KOPT-K1 (cell line): ENCODE data around the gene TAS2R50.

Experiments used
- H3K27ac ChIP-seq: fragments of 200-600 bp; sonication (generic); 2 replicates; pipeline ENCODE4 v1.5.1; 2016; ENCODE audit warnings: antibody characterized with exemption, mild to moderate bottlenecking, low read depth, low read length; ENCODE audit not compliant: poor library complexity, severe bottlenecking
- H3K36me3 ChIP-seq: fragments of 200-600 bp; sonication (generic); 2 replicates; pipeline ENCODE4 v1.5.1; 2017; ENCODE audit warnings: antibody characterized with exemption, mild to moderate bottlenecking, low read length, moderate library complexity; ENCODE audit not compliant: insufficient read depth
- H3K9me3 ChIP-seq: fragments of 200-600 bp; sonication (generic); 2 replicates; pipeline ENCODE4 v1.5.1; 2017; ENCODE audit warnings: antibody characterized with exemption, low read length, mild to moderate bottlenecking; ENCODE audit not compliant: insufficient read depth, poor library complexity, severe bottlenecking

TAS2R50 gene

DNA sequence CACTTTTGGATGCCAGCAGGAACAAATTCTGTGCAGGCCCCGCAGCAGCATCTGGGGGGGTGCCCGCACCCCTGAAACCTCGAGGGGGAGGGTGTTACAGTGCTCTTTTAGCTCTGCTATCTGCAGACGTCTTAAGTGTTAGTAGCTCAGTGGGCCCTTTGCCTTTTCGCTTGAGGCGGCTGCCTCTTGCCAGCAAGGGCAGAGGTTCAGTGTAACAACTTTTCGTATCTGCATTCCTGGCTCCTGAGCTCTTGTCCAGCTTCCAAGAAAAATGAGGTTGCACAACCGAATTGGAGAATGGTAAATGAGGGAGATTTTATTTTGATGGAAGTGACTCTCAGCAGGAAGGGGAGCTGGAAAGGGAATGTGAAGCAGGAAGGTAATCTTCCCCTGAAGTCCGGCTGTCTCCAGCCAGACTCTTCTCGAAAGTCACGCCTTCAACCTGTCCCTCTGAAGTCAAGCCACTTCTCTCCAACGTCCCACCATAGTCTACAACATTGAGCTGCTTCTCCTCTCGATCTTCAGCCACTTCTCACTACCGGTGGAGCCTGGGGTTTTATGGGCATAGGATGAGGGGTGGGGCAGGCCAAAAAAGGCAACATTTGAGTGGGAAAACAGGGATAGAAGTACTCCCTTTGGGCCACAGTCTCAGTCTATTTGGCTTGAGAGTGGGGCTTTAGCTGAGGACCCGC, 17.8 kb downstream of the TAS2R50 start:
- no peak overlapping the region for H3K27ac ChIP-seq

DNA sequence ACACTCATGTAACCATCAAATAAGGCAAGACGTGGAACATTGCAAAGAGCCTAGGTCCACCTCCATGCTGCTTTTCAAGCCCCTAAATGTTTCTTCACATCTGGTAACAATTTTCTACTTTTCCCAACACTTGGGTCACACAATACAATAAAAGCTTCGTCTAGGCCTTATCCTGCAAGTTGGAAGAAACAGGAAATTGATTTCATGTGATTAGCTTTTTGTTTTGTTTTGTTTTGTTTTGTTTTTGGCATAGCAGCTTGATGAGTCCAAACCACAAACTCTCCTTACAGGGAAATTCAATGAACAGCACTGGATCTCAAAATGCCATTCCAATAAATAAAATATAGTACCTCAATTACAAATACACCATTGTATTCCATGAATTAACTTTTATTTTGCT, 19.3 kb downstream of the TAS2R50 start:
- Histone ChIP-seq H3K27ac (no peak overlapping the region), H3K9me3 (no peaks in the 10 kb centered on the region), H3K36me3 (no peaks in the 10 kb centered on the region)

More for the DNA sequence above, 17.8 kb downstream of the TAS2R50 start:
- Histone ChIP-seq H3K36me3 (no peaks in the 10 kb centered on the region), H3K9me3 (no peaks in the 10 kb centered on the region)

DNA sequence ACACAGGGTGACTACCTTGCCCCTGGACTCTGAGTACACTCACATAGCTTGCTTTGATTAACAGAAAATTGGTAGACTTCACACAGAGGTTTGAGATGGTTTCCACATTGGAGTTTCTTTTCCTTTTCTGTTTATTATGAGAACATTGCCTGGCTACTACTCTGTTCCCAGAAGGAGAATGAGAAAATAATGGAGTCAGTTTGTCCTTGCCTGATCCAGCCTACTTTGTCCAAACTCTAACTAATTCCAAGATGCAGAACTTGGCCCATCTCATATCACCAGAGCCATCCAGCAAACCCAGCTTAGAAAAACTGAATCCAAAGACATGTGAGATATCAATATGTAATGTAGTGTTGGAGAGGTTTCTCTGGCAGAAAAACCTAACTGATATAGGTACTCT, 20.4 kb downstream of the TAS2R50 start:
- H3K9me3 ChIP-seq: no peaks in the 10 kb centered on the region
- no peak overlapping the region for H3K27ac ChIP-seq
- no peaks in the 10 kb centered on the region for H3K36me3 ChIP-seq

DNA sequence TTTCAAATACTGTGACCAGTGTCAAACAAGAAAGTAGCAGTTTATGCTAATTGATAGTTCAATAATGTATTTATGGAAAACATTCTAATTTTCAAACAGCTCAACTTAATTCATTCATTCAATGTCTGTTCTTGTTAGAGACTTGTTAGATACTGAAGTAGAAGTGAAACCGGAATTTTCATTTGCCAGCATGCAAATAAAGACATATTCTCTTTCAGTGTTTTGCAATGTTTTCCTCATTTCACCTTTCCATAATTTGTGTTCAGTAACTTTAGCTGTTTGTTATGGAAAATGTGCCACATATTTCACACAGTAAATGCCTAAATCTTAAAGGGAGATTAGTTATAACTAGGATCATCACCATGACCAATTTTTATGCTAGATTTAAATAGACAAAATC, 21.2 kb downstream of the TAS2R50 start:
- H3K36me3 ChIP-seq: no peaks in the 10 kb centered on the region
- H3K27ac ChIP-seq: no peak overlapping the region
- no peaks in the 10 kb centered on the region for H3K9me3 ChIP-seq

DNA sequence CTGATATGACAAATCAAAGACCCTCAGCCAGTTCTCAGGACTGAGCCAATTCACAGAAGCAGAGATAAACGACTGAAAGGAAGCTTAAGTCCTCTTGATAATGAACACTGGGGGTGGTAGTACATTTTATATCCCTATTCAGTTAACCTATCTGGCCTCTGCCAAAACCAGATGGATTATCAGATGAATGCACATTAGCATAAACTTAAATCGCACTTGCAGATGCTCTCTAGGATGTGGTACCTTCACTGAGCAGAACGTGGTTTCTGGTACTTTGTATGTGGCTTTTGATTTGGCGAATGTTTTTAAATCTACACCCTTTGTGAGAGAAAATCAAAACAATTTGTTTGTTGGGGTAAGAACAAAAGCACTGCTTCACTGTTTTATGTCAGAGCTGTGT, 26.5 kb downstream of the TAS2R50 start:
- no peaks in the 10 kb centered on the region for H3K36me3 ChIP-seq
- H3K9me3 ChIP-seq: peaks cover 9% of the 10 kb centered on the region
- H3K27ac ChIP-seq: no peak overlapping the region

DNA sequence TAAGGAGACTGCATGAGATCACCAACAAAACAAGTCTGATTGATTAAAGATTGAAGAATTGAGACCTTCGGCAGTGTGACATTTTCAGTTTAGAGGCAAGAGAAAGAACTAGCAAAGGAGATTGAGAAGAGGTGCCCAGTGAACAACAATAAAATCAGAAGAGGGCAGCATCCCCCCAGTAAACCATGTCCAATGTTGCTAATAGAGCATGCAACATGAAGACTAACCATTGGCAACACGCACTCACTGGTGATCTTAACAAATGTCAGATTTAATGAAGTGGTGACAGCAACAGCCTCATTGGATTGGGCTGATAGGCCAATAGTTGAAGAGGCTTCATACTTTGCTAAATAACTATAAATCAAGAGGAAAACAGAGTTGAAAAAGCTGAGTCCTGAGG, 26.9 kb downstream of the TAS2R50 start:
- Histone ChIP-seq H3K9me3 (peaks cover 13% of the 10 kb centered on the region), H3K36me3 (no peaks in the 10 kb centered on the region), H3K27ac (no peak overlapping the region)

DNA sequence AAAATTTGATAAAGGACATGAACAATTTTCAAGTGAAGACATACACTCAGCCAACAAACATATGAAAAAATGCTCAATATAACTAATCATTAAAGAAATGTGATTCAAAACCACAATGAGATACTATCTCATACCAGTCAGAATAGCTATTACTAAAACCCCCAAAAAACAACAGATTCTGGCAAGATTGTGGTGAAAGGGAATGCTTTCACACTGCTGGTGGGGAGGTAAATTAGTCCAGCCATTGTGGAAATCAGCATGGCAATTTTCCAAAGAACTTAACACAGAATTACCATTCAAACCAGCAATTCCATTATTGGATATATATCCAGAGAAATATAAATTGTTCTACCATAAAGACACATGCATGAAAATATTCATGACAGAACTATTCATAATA, 29.0 kb downstream of the TAS2R50 start:
- peaks cover 25% of the 10 kb centered on the region for H3K9me3 ChIP-seq
- no peaks in the 10 kb centered on the region for H3K36me3 ChIP-seq
- H3K27ac ChIP-seq: no peak overlapping the region

DNA sequence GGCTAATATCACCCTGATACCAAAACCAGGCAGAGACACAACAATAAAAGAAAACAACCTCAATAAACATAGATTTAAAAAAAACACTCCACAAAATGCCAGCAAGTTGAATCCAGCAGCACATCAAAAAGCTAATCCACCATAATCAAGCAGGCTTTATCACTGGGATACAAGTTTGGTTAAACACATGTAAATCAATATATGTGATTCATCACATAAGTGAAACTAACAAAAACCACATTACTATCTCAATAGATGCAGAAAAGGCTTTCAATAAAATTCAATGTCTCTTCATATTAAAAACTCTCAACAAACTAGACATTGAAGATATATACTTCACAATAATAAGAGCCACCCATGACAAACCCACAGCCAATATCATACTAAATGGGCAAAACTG, 30.6 kb downstream of the TAS2R50 start:
- Histone ChIP-seq H3K9me3 (peaks cover 25% of the 10 kb centered on the region), H3K27ac (no peak overlapping the region), H3K36me3 (no peaks in the 10 kb centered on the region)

DNA sequence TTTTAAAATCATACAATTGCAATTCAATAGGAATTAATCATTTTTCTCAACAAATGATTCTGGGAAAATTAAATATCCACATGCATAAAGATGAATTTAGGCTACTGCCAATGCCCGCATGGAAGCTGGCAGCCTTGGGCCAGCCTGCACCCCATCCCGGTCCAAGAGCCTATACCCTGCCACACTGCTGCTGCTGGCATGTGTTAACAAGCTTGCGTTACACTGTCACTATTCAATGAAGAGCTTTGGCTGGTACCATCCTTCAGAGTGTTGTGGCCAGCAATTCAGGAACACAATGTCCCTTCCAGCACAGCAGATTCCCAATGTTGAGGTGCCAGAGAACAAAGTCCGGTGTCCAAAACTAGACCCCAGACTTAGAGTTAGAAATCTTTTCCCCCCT, 34.1 kb downstream of the TAS2R50 start:
- H3K27ac ChIP-seq: no peak overlapping the region
- peaks cover 7% of the 10 kb centered on the region; the same call in 1 of the 2 replicates for H3K36me3 ChIP-seq
- peaks cover 44% of the 10 kb centered on the region for H3K9me3 ChIP-seq

DNA sequence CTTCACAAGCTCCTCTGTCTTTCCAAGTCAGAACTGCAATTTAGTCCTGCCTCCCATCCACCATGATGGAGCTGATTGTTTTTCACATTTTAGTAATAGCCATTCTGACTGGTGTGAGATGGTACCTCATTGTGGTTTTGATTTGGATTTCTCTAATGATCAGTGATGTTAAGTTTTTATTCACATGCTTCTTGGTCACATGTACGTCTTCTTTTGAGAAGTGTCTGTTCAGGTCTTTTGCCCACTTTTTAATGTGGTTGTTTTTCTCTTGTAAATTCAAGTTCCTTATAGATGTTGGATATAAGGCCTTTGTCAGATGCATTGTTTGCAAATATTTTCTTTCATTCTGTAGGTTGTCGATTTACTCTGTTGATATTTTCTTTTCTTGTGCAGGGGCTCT, 43.5 kb downstream of the TAS2R50 start:
- H3K36me3 ChIP-seq: no peaks in the 10 kb centered on the region
- H3K27ac ChIP-seq: no peak overlapping the region
- peaks cover 42% of the 10 kb centered on the region for H3K9me3 ChIP-seq

DNA sequence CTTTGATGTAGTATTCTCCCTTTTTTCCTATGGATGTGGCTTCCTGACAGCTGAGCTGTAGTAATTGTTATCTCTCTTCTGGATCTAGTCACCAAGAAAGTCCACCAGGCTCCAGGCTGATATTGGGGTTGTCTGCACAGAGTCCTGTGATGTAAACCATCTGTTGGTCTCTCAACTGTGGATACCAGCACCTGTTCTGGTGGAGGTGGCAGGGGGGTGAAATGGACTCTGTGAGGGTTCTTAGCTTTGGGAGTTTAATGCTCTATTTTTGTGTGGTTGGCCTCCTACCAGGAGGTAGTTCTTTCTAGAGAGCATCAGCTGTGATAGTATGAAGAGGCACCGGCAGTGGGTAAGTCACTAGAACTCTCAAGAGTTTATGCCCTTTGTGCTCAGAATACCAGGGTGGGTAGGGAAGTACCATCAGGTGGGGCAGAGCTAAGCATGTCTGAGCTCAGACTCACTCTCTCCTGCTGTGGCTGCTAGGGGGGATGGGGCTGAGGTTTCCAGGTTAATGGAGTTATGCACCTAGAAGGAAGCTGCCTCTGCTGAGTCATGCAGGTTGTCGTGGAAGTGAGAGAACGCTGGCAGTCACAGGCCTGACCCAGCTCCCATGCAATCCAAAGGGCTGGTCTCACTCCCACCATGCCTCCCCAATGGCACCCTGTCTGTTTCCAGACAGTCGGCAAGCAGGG, 44.6 kb downstream of the TAS2R50 start:
- Histone ChIP-seq H3K9me3 (peaks cover 31% of the 10 kb centered on the region), H3K36me3 (no peaks in the 10 kb centered on the region), H3K27ac (no peak overlapping the region)

DNA sequence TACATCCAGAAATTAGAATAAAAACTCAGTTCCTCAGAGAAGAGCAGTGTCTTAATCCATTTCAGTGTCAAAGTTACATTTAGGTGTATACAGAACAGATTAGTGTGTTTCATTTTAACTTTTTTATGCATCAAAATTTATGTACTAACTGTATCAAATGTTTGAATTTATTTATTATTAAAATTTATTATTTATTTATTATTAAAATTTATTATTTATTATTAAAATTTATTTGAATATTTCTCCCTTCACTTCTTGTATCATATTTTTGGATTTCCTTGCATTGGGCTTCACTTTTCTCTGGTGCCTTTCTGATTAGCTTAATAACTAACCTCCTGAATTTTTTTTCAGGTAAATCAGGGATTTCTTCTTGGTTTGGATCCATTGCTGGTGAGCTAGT, 45.3 kb downstream of the TAS2R50 start:
- Histone ChIP-seq H3K9me3 (peaks cover 24% of the 10 kb centered on the region), H3K36me3 (no peaks in the 10 kb centered on the region), H3K27ac (no peak overlapping the region)

DNA sequence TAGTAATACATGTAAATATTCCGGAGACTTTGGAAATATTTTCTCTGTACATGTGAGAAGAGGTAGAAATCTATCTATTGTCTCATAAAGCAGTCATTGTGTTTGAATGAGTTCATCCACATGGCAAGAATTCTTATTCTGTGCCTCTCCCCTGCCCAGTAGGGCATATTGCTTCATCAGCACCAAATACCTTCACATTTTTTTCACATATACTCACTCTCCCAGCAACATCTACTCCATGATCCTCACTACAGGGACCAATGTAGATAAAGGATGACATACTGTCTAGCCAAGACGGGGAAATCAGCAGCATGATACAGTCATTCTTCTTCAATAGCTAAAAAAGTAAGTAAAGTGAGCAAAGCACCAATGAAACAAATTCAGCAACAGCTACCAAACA, 46.3 kb downstream of the TAS2R50 start:
- H3K36me3 ChIP-seq: no peaks in the 10 kb centered on the region
- H3K27ac ChIP-seq: no peak overlapping the region
- H3K9me3 ChIP-seq: peaks cover 18% of the 10 kb centered on the region

DNA sequence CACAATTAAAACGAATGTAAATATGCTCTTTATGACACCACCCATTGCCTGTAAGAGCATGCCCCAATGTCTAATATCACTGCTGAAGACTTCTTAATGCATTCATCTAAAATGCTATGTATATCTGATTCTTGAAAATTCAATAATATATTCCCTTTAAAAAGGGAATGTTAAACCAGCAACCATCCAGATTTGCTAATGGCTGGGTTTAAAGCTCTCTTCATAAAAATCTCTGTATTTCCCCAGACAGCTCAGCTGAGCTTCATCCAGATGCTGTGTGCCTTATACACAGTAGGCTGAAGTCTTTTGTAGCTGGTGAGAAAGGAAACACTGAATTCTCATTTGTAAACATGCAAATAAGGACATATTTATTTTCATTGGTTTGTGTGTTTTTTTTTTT, 47.5 kb downstream of the TAS2R50 start, which contains the start of gene TAS2R14:
Gene TAS2R14 (minus strand): TSS at position 101 of the 400 bp plus-strand sequence. CDS start 56 bp downstream, at position 45.
- H3K27ac ChIP-seq: no peak within 1 kb of the TSS
- peaks cover 6% of the 10 kb centered on the region for H3K9me3 ChIP-seq
- no peaks in the 10 kb centered on the region for H3K36me3 ChIP-seq

DNA sequence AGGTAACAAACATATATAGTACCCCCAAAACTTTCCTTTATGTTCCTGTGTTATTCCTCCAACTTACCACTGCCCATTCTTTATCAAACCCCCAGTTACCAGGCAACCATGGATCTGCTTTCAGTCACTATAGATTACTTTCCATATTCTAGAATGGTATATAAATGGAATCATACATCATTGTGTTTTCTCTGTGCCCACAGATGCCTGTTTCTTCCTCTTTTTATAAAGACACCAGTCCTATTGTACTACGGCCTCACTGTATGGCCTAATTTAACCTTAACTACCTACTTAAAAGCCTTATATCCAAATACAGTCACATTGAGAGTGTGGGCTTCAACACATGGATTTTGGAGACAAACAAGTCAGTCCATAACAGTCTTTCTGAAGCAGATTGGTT, 50.2 kb downstream of the TAS2R50 start:
- H3K27ac ChIP-seq: no peak overlapping the region
- no peaks in the 10 kb centered on the region for H3K9me3 ChIP-seq
- H3K36me3 ChIP-seq: no peaks in the 10 kb centered on the region
